Measurements from ENCODE around the gene TRIM37. TPM values are rescaled to one million over a fixed set of nuclear protein-coding genes. Genes with fewer than 3 reads are reported as not detected.
"Not testable (repeated sequence)": the region's sequence is repeated elsewhere in the genome, so short reads cannot be mapped to it uniquely, and the experiment has no call there.

Gene TRIM37
- total RNA-seq, 1 donor from 2014 or later: 32.6 TPM

GRCh38 chr17:59097876-59098275 lies 8.8 kb downstream of the TRIM37 start:
- Mint-ChIP-seq H3K4me3 (ENCODE audit: unreplicated experiment) (no peak overlapping the region), H3K36me3 (ENCODE audit: unreplicated experiment) (peaks cover 33% of the 10 kb centered on the region), H3K27ac (ENCODE audit: unreplicated experiment) (no peak overlapping the region), H3K27me3 (ENCODE audit: unreplicated experiment) (no peaks in the 10 kb centered on the region), H3K4me1 (ENCODE audit: unreplicated experiment) (peaks cover 36% of the 10 kb centered on the region), H3K9me3 (ENCODE audit: unreplicated experiment) (peaks cover 4% of the 10 kb centered on the region)
- DNase-seq (ENCODE audit: extremely low spot score, unreplicated experiment): no peak
- no peak for TF ChIP-seq CTCF (IDR thresholded peaks at IDR 0.05)

- Mint-ChIP-seq H3K36me3 (ENCODE audit: unreplicated experiment) (peaks cover 20% of the 10 kb centered on the region), H3K4me3 (ENCODE audit: unreplicated experiment) (no peak overlapping the region), H3K27ac (ENCODE audit: unreplicated experiment) (peak overlapping the region; percentile 90), H3K9me3 (ENCODE audit: unreplicated experiment) (peaks cover 4% of the 10 kb centered on the region), H3K4me1 (ENCODE audit: unreplicated experiment) (peaks cover 40% of the 10 kb centered on the region), H3K27me3 (ENCODE audit: unreplicated experiment) (no peaks in the 10 kb centered on the region)
- TF ChIP-seq CTCF (IDR thresholded peaks at IDR 0.05): no peak
- DNase-seq (ENCODE audit: extremely low spot score, unreplicated experiment): no peak
Measured at GRCh38 chr17:59094861-59095530, 11.7 kb downstream of the TRIM37 start.

GRCh38 chr17:59093702-59094231 lies 12.9 kb downstream of the TRIM37 start:
- Mint-ChIP-seq H3K27ac (ENCODE audit: unreplicated experiment) (peak overlapping the region; percentile 90), H3K36me3 (ENCODE audit: unreplicated experiment) (peaks cover 24% of the 10 kb centered on the region), H3K9me3 (ENCODE audit: unreplicated experiment) (peaks cover 4% of the 10 kb centered on the region), H3K27me3 (ENCODE audit: unreplicated experiment) (no peaks in the 10 kb centered on the region), H3K4me1 (ENCODE audit: unreplicated experiment) (peaks cover 40% of the 10 kb centered on the region), H3K4me3 (ENCODE audit: unreplicated experiment) (peak overlapping the region; percentile 55)
- DNase-seq (ENCODE audit: extremely low spot score, unreplicated experiment): no peak
- TF ChIP-seq CTCF (IDR thresholded peaks at IDR 0.05): no peak

GRCh38 chr17:59093145-59093701 lies 13.5 kb downstream of the TRIM37 start:
- H3K4me1 Mint-ChIP-seq (ENCODE audit: unreplicated experiment): peaks cover 40% of the 10 kb centered on the region
- H3K36me3 Mint-ChIP-seq (ENCODE audit: unreplicated experiment): peaks cover 22% of the 10 kb centered on the region
- H3K4me3 Mint-ChIP-seq (ENCODE audit: unreplicated experiment): peak overlapping the region; percentile 55
- no peak for DNase-seq (ENCODE audit: extremely low spot score, unreplicated experiment)
- TF ChIP-seq CTCF (IDR thresholded peaks at IDR 0.05): no peak
- no peaks in the 10 kb centered on the region for H3K27me3 Mint-ChIP-seq (ENCODE audit: unreplicated experiment)
- peaks cover 4% of the 10 kb centered on the region for H3K9me3 Mint-ChIP-seq (ENCODE audit: unreplicated experiment)
- H3K27ac Mint-ChIP-seq (ENCODE audit: unreplicated experiment): peak overlapping the region; percentile 90

GRCh38 chr17:59090593-59090992 lies 16.1 kb downstream of the TRIM37 start:
- Mint-ChIP-seq H3K4me1 (ENCODE audit: unreplicated experiment) (peaks cover 37% of the 10 kb centered on the region), H3K36me3 (ENCODE audit: unreplicated experiment) (peaks cover 19% of the 10 kb centered on the region), H3K27ac (ENCODE audit: unreplicated experiment) (peak overlapping the region; percentile 44)
- not testable (repeated sequence) for H3K9me3 Mint-ChIP-seq (ENCODE audit: unreplicated experiment); DNase-seq (ENCODE audit: extremely low spot score, unreplicated experiment); H3K27me3 Mint-ChIP-seq (ENCODE audit: unreplicated experiment); H3K4me3 Mint-ChIP-seq (ENCODE audit: unreplicated experiment)

Data from osteocyte (in vitro differentiated cells).